GM12872 (cell line): Measurements from ENCODE around the gene ERGIC3.

Experiments used
- TF ChIP-seq, protein P1 (sequence below): IDR thresholded peaks from 3 replicates; pipeline ENCODE4 v1.5.1; 2011; ENCODE audit warnings: low read depth, mild to moderate bottlenecking, low read length, moderate library complexity; ENCODE audit not compliant: insufficient read depth

Gene ERGIC3

DNA sequence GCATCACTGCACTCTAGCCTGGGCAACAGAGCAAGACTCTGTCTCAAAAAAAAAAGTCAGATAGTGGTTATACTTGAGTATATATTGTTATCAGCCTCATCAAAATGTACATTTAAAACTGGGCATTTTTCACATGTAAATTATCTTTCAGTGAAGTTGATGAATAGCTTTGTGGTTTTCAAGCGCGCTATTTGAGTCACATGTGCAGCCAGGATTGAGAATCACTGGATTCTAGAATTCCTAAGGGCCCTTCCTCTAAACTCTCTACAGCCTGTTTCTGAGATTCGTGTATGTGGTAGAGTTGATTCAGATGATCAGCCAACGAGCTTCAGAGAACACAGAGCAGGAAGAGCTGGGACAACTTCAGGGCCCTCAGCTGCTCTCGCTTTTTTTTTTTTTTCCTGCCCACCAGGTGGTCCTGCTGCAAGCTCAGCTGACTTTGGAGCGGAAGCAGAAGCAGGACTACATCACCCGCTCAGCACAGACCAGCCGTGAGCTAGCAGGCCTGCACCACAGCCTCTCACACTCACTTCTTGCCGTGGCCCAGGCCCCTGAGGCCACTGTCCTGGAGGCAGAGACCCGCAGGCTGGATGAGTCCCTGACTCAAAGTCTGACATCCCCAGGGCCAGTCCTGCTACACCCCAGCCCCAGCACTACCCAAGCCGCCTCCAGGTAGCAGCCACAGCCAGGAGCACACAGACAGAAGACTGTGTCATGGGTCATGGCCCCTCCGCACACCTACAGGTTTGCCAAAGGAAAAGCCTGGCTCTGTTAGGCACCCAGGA is 30.7 kb upstream of the ERGIC3 start:
- TF ChIP-seq, protein P1, sequence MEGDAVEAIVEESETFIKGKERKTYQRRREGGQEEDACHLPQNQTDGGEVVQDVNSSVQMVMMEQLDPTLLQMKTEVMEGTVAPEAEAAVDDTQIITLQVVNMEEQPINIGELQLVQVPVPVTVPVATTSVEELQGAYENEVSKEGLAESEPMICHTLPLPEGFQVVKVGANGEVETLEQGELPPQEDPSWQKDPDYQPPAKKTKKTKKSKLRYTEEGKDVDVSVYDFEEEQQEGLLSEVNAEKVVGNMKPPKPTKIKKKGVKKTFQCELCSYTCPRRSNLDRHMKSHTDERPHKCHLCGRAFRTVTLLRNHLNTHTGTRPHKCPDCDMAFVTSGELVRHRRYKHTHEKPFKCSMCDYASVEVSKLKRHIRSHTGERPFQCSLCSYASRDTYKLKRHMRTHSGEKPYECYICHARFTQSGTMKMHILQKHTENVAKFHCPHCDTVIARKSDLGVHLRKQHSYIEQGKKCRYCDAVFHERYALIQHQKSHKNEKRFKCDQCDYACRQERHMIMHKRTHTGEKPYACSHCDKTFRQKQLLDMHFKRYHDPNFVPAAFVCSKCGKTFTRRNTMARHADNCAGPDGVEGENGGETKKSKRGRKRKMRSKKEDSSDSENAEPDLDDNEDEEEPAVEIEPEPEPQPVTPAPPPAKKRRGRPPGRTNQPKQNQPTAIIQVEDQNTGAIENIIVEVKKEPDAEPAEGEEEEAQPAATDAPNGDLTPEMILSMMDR, result no peak

DNA sequence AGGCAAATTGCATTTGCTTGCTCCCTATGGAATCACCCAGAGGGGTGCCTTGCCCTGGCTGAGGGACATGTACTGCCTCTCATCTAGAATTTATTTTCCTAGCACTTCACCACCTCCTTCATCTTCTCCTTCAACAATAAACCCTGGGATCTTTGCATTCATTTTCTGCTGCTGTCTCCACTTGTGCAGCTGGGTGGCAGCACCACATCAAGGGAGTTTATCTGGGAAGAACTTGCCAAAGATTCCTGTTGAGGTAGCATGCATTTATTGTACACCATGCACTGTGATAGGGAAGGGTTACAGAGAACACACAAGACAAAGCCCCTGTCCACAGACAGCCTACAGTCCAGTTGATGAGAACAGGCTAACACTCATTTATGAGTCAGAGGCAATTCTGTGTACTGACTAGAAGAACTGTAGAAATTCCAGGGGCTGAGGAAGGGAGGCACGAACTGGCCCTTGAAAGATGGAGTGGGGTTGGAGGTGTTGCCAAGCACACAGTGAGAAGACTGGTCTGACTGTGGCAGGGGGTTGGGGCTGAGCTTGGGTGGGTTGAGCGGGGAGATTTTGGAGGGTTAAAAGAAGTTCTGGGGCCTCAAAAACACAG is 30.0 kb upstream of the ERGIC3 start:
- TF ChIP-seq, protein P1, result peak; percentile 25; the same call in 1 of the 3 replicates

DNA sequence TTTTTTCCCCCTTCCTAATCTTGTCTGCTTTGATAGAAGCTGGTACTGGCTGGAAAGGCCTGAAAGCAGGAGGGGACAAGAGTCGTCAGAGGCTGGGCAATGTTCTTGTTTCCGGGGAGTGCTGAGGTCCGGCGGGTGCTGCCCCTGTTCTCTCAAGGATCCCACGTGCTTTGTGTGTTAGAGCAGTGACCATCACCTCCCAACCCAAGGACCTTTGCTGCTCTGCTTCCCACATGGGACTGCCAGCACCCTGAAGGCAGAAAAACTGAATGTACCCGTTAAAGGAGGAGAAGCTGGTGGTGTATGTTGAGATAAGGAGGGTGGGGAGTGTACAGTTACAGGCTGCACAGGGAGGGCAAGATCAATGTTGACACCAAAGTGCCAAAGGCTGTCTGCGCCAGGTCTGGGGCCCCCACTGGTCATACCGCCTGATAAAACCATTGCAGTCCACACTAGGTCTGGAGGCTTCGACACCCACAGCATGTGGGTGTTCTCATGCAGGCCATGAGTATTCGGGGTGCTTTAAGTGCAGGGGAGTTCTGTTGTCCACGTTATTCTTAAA is 27.4 kb upstream of the ERGIC3 start:
- TF ChIP-seq, protein P1, result no peak

DNA sequence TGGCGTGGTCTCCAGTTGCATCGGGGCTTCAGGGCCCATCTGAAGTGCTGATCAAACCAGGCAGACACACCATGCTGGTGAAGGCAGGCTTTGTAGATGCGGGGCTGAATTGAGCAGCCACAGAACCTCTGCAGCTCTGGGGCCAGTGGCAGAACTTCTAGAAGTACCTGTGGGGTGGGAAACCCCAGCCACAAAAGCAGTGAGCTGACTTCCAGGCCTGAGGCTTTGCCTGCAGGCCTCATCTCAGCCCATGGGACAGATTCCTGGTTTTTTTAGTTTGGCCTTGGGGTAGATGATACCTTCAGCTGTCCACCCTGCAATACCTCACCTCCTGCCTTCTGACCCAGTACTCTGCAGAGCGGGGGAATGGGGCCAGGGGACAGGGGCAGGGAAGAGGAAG is 26.5 kb upstream of the ERGIC3 start:
- TF ChIP-seq, protein P1, result no peak

- TF ChIP-seq, protein P1, result no peak
These were observed 25.8 kb upstream of the ERGIC3 start for GRCh38 chr20:35515949-35516645.

DNA sequence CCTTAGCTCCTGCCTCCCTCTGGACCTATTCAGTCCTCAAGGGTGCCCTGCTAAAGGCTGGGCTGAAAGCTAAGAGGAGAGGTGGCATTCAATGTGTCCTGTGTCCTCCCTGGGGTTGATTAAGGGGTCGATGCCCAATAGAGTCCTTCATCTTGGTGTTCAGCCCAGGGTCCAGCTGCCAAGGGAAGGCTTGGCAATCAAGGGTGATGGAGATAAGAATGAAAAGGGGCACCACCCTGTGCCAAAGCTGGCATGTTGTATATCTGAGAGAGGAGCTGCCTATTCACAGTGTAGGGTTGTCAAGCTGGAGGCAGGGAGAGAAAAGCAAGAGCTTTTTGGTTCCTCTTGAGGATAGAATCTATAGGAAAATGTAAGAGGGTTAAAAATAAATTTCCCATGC is 24.8 kb upstream of the ERGIC3 start:
- TF ChIP-seq, protein P1, result no peak

DNA sequence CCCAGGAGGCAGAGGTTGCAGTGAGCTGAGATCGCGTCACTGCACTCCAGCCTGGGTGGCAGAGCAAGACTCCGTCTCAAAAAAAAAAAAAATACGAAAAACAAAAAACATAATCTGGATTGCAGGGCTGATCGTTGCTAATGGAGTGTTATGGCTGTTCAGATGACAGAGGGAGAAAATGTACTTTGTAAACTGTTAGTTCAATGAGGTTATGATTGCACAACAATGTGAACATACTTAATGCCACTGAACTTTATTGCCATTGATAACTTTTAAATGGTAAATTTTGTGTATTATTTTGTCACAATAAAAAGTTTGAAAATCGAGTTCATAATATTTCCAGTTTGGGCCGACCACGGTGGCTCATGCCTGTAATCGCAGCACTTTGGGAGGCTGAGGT is 22.9 kb upstream of the ERGIC3 start:
- TF ChIP-seq, protein P1, result no peak
